H1 (cell line): Measurements from ENCODE around the gene PRR14L. TPM values are rescaled to one million over a fixed set of nuclear protein-coding genes. Genes with fewer than 3 reads are reported as not detected.

Experiments used
- CTCF ChIA-PET: fragments of 300-600 bp; sonication (Branson Sonifier 250); formaldehyde crosslinking; loops from one replicate; lab custom pipeline; 2021; ENCODE audit not compliant: partially characterized antibody; lab: Charles Lee
- POLR2A ChIA-PET: fragments of 300-600 bp; sonication (Branson Sonifier 250); formaldehyde crosslinking; loops from one replicate; lab custom pipeline; 2021; ENCODE audit warnings: inconsistent platforms; ENCODE audit not compliant: partially characterized antibody; lab: Charles Lee
- DNase-seq, 2 experiments: peaks; one replicate each; pipeline versions ENCODE4 v3.0.0 to v3.0.0-alpha.2; 2010 to 2022; ENCODE audit warnings: low spot score in 2 of 2, low read depth in 1 of 2, mixed read lengths in 1 of 2
- FAIRE-seq: peaks from 2 replicates; lab custom pipeline; 2011; peaks lifted over from hg19 to GRCh38; lab: Jason Lieb, UNC
- H2AFZ ChIP-seq: 2 replicates; pipeline ENCODE4 v1.8.1; 2012; ENCODE audit warnings: low read length, inconsistent platforms
- H2AK5ac ChIP-seq: 2 replicates; pipeline ENCODE4 v1.6.1; 2013; ENCODE audit warnings: low read depth, low read length
- H2BK120ac ChIP-seq: replicated peaks from 2 replicates; pipeline ENCODE3; 2013; ENCODE audit warnings: low read depth, low read length, inconsistent platforms
- H2BK12ac ChIP-seq: 2 replicates; pipeline ENCODE4 v1.6.1; 2013; ENCODE audit warnings: low read depth, low read length
- H2BK15ac ChIP-seq: 2 replicates; pipeline ENCODE4 v1.6.1; 2013; ENCODE audit warnings: low read length
- H2BK20ac ChIP-seq: 2 replicates; pipeline ENCODE4 v1.6.1; 2013; ENCODE audit warnings: low read length
- H2BK5ac ChIP-seq: 2 replicates; pipeline ENCODE4 v1.6.1; 2013; ENCODE audit warnings: low read depth, low read length
- H3K14ac ChIP-seq: 2 replicates; pipeline ENCODE4 v1.6.1; 2013; ENCODE audit warnings: inconsistent platforms; ENCODE audit not compliant: insufficient read length
- H3K18ac ChIP-seq: 2 replicates; pipeline ENCODE4 v1.6.1; 2013; ENCODE audit warnings: low read length; ENCODE audit errors: extremely low read depth
- H3K23ac ChIP-seq: 2 replicates; pipeline ENCODE4 v1.6.1; 2013; ENCODE audit warnings: inconsistent platforms; ENCODE audit not compliant: insufficient read length
- H3K23me2 ChIP-seq: 2 replicates; pipeline ENCODE4 v1.6.1; 2013; ENCODE audit warnings: low read depth, low read length
- H3K27ac ChIP-seq: 2 replicates; pipeline ENCODE4 v1.6.1; 2011; ENCODE audit warnings: low read depth, low read length, inconsistent platforms
- H3K27me3 ChIP-seq, 4 experiments: replicated peaks in 1 of 4; 1 replicate in 1 of 4; 2 replicates in 3 of 4; pipeline versions ENCODE4 v1.6.1 to v1.8.1; 2011 to 2013; ENCODE audit warnings: low read length in 3 of 4, mild to moderate bottlenecking in 3 of 4, inconsistent platforms in 2 of 4, mixed read lengths in 2 of 4, moderate library complexity in 1 of 4; ENCODE audit not compliant: control insufficient read depth in 3 of 4, insufficient read depth in 3 of 4; ENCODE audit errors: extremely low read depth in 1 of 4
- H3K36me3 ChIP-seq, 4 experiments: 2 replicates each; pipeline versions ENCODE4 v1.6.1 to v1.8.1; 2011 to 2013; ENCODE audit warnings: mild to moderate bottlenecking in 4 of 4, low read length in 3 of 4, moderate library complexity in 2 of 4, control low read depth in 1 of 4, inconsistent platforms in 1 of 4; ENCODE audit not compliant: insufficient read depth in 4 of 4, control insufficient read depth in 2 of 4
- H3K4ac ChIP-seq: replicated peaks from 2 replicates; pipeline ENCODE3; 2013; ENCODE audit warnings: low read length, low read depth, mixed read lengths, inconsistent platforms; ENCODE audit not compliant: insufficient read length
- H3K4me1 ChIP-seq, 4 experiments: replicated peaks in 1 of 4; 1 replicate in 1 of 4; 2 replicates in 3 of 4; pipeline versions ENCODE4 v1.6.1 to v1.8.1; 2011 to 2013; ENCODE audit warnings: low read length in 3 of 4, inconsistent platforms in 2 of 4, mixed read lengths in 1 of 4; ENCODE audit not compliant: insufficient read depth in 4 of 4, control insufficient read depth in 3 of 4
- H3K4me2 ChIP-seq, 2 experiments: 2 replicates each; pipeline versions ENCODE4 v1.6.1 to v1.8.1; 2011 to 2013; ENCODE audit warnings: low read depth in 2 of 2, low read length in 2 of 2, control low read depth in 1 of 2, inconsistent platforms in 1 of 2, mild to moderate bottlenecking in 1 of 2; ENCODE audit not compliant: insufficient read depth in 1 of 2
- H3K4me3 ChIP-seq, 4 experiments: fragments of 200-600, 300-600 bp in 1 of 4; sonication (generic), shearing (Covaris generic), sonication (Bioruptor Twin) in 1 of 4; 2 replicates each; pipeline versions ENCODE4 v1.5.1 to v1.8.1; 2011 to 2016; ENCODE audit warnings: low read length in 4 of 4, low read depth in 3 of 4, control low read depth in 2 of 4, inconsistent platforms in 2 of 4, mild to moderate bottlenecking in 2 of 4, mixed read lengths in 1 of 4, moderate library complexity in 1 of 4; ENCODE audit not compliant: insufficient read depth in 2 of 4; ENCODE audit errors: extremely low read depth in 1 of 4
- H3K56ac ChIP-seq: replicated peaks from 2 replicates; pipeline ENCODE3; 2013; ENCODE audit warnings: low read depth, mild to moderate bottlenecking, mixed read lengths, low read length, inconsistent platforms; ENCODE audit not compliant: insufficient read length
- H3K79me1 ChIP-seq: 2 replicates; pipeline ENCODE4 v1.6.1; 2013; ENCODE audit warnings: low read depth, low read length, control low read depth
- H3K79me2 ChIP-seq, 2 experiments: 2 replicates each; pipeline versions ENCODE4 v1.6.1 to v1.8.1; 2012 to 2013; ENCODE audit warnings: low read length in 2 of 2, mild to moderate bottlenecking in 2 of 2, inconsistent platforms in 1 of 2; ENCODE audit not compliant: insufficient read depth in 2 of 2, control insufficient read depth in 1 of 2
- H3K9ac ChIP-seq, 4 experiments: replicated peaks in 1 of 4; 1 replicate in 1 of 4; 2 replicates in 3 of 4; pipeline versions ENCODE4 v1.6.1 to v1.8.1; 2011 to 2013; ENCODE audit warnings: low read depth in 3 of 4, low read length in 3 of 4, control low read depth in 2 of 4, mild to moderate bottlenecking in 2 of 4, moderate library complexity in 2 of 4, inconsistent platforms in 1 of 4; ENCODE audit errors: extremely low read depth in 1 of 4
- H3K9me3 ChIP-seq, 2 experiments: 2 replicates each; pipeline versions ENCODE4 v1.6.1 to v1.8.1; 2012 to 2013; ENCODE audit warnings: mild to moderate bottlenecking in 2 of 2, moderate library complexity in 2 of 2, control low read depth in 1 of 2, inconsistent platforms in 1 of 2, low read depth in 1 of 2, low read length in 1 of 2, mixed read lengths in 1 of 2; ENCODE audit not compliant: insufficient read depth in 2 of 2
- H4K20me1 ChIP-seq, 2 experiments: replicated peaks in 1 of 2; 2 replicates each; pipeline versions ENCODE3 to v1.8.1; 2011 to 2013; ENCODE audit warnings: inconsistent platforms in 2 of 2, low read length in 2 of 2, mild to moderate bottlenecking in 1 of 2; ENCODE audit not compliant: insufficient read depth in 2 of 2, control insufficient read depth in 1 of 2
- H4K5ac ChIP-seq: 2 replicates; pipeline ENCODE4 v1.6.1; 2013; ENCODE audit warnings: low read length, low read depth, mixed read lengths, inconsistent platforms; ENCODE audit not compliant: insufficient read length
- H4K8ac ChIP-seq: 2 replicates; pipeline ENCODE4 v1.8.0; 2013; ENCODE audit warnings: mild to moderate bottlenecking, moderate library complexity, low read length, inconsistent platforms; ENCODE audit not compliant: insufficient read depth; ENCODE audit errors: extremely low read depth
- H4K91ac ChIP-seq: replicated peaks from 2 replicates; pipeline ENCODE3; 2013; ENCODE audit warnings: low read length, mixed read lengths, inconsistent platforms; ENCODE audit not compliant: insufficient read length
- EP300 ChIP-seq, 2 experiments: IDR thresholded peaks; 1 replicate in 1 of 2; 2 replicates in 1 of 2; pipeline ENCODE4 v1.6.1; 2011 to 2012; ENCODE audit warnings: low read depth in 2 of 2, low read length in 2 of 2, mild to moderate bottlenecking in 2 of 2, borderline replicate concordance in 1 of 2, inconsistent platforms in 1 of 2, moderate library complexity in 1 of 2
- RBBP5 ChIP-seq: IDR thresholded peaks from 2 replicates; pipeline ENCODE4 v1.7.1; 2012; ENCODE audit warnings: low read depth, mild to moderate bottlenecking, inconsistent platforms, low read length, moderate library complexity, borderline replicate concordance
- SIX5 ChIP-seq: IDR thresholded peaks from 2 replicates; pipeline ENCODE4 v1.6.1; 2011; ENCODE audit warnings: mild to moderate bottlenecking, low read depth, low read length
- TAF1 ChIP-seq: IDR thresholded peaks from 2 replicates; pipeline ENCODE4 v1.6.1; 2011; ENCODE audit warnings: mild to moderate bottlenecking, low read depth, low read length
- TAF7 ChIP-seq: optimal IDR thresholded peaks from 2 replicates; pipeline ENCODE3; 2011; ENCODE audit warnings: low read depth, mild to moderate bottlenecking, inconsistent platforms, low read length, moderate library complexity, borderline replicate concordance
- USF2 ChIP-seq: IDR thresholded peaks from 2 replicates; pipeline ENCODE4 v1.6.1; 2011; ENCODE audit warnings: low read length, improper control_type of control experiment
- WGBS, 2 experiments: shearing (Covaris generic) in 1 of 2; methylation state at CpG; one replicate each; pipeline versions ENCODE4 v1.1.6 to v1.1.7; 2013 to 2015; ENCODE audit warnings: low lambda C conversion rate in 2 of 2, mixed read lengths in 2 of 2, inconsistent platforms in 1 of 2, low coverage in 1 of 2, missing lambda C conversion rate in 1 of 2; ENCODE audit not compliant: insufficient replicate concordance in 2 of 2, insufficient coverage in 1 of 2, insufficient read length in 1 of 2; ENCODE audit errors: extremely low coverage in 1 of 2, missing lambda C conversion rate in 1 of 2; 5-methylcytosine and 5-hydroxymethylcytosine counted together
- polyA plus RNA-seq, 7 experiments: library from polyadenylated mRNA; depleted of rRNA in 3 of 7; stranded (reverse) in 5 of 7; unstranded in 2 of 7; fragments of >200 nt in 5 of 7; fragments of 200-250 nt in 2 of 7; gene quantifications; 1 replicate in 5 of 7; 2 replicates in 1 of 7; 4 replicates in 1 of 7; pipeline versions ENCODE4 v1.2.1 to v1.2.3, GENCODE V29; 2011 to 2013; ENCODE audit warnings: missing spikeins in 2 of 7, mixed read lengths in 2 of 7
- total RNA-seq: library from RNA; stranded (reverse); fragmentation: NEBNext Ultra II Directional; extraction: Animal tissue kit (Norgen Biotek cat#: 25700); gene quantifications from 2 replicates; pipeline ENCODE4 v1.2.1, GENCODE V29; 2021

The PRR14L gene
- total and polyA plus RNA-seq, 2 of the 8 experiments (the other 6 are each of a cell fraction or from before 2014, with no cell fraction given) = 26.5 to 98.6 TPM

DNA sequence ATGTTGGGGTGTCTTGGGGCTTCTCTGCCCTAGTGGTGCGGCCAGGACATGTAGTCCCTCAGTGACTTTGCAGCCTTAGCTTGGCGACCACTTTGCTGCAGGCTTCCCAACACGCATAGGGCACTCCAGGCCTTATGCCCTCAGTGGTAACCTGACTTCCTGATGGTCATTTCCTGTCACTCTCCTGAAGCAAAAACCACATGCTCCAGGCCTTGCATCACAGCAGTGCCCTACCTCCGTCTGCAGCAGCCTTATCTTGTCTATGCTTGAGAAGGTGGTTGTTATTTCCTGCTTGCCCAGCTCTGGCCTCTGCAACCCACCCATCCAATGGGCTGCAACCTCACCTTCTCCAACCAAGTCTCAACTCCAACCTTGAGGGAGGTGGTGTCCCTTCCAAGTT is 54.5 kb downstream of the PRR14L start:
- Histone ChIP-seq H2BK12ac (no peak overlapping the region), H4K91ac (no peak overlapping the region), H3K4ac (no peak overlapping the region), H3K14ac (no peak overlapping the region), H4K8ac (no peak overlapping the region), H2BK15ac (no peak overlapping the region), H4K20me1 (no peaks in the 10 kb centered on the region), H3K4me3 (no peak overlapping the region), H3K79me1 (peaks cover 3% of the 10 kb centered on the region; the same call in 1 of the 2 replicates), H3K4me2 (no peak overlapping the region), H3K18ac (no peak overlapping the region), H3K23ac (no peak overlapping the region), H2BK120ac (no peak overlapping the region), H3K36me3 (peaks cover 3 to 59% (median 38%) of the 10 kb centered on the region in 4 experiments), H3K27ac (no peak overlapping the region), H3K79me2 (no peaks in the 10 kb centered on the region), H3K23me2 (no peaks in the 10 kb centered on the region), H3K9me3 (no peaks in the 10 kb centered on the region), H3K4me1 (no peaks in the 10 kb centered on the region), H3K9ac (no peak overlapping the region), H3K27me3 (no peaks in the 10 kb centered on the region), H2BK20ac (no peak overlapping the region), H4K5ac (no peak overlapping the region), H2AK5ac (no peak overlapping the region), H3K56ac (no peak overlapping the region), H2AFZ (no peak overlapping the region), H2BK5ac (no peak overlapping the region)
- CTCF ChIA-PET = interaction anchor here (0.7 to 0.8 kb wide), 2 partner anchors 35 to 114 kb away, joined by 3 read pairs; no protein-coding TSS in a partner anchor
- no peak for FAIRE-seq
- DNase-seq = no peak
- WGBS, 2 experiments = 98% methylated on average over 4 of the region's 4 CpGs; no CpG with 5 or more reads in 1 of the 2 experiments
- POLR2A ChIA-PET = interaction anchor here (0.7 to 1.0 kb wide), 3 partner anchors 10 to 35 kb away, joined by 3 to 5 read pairs (median 3); no protein-coding TSS in a partner anchor
- TF ChIP-seq TAF1 = no peak
- TF ChIP-seq TAF7 = no peak
- TF ChIP-seq EP300 (IDR thresholded peaks at IDR 0.05; ENCODE audit: borderline replicate concordance in 1 of 2, low read depth in 2 of 2, low read length in 2 of 2) = no peak
- no peak for TF ChIP-seq SIX5
- no peak for TF ChIP-seq RBBP5
- TF ChIP-seq USF2 = no peak
